ENCODE measurements around the gene AASDH.

DNA sequence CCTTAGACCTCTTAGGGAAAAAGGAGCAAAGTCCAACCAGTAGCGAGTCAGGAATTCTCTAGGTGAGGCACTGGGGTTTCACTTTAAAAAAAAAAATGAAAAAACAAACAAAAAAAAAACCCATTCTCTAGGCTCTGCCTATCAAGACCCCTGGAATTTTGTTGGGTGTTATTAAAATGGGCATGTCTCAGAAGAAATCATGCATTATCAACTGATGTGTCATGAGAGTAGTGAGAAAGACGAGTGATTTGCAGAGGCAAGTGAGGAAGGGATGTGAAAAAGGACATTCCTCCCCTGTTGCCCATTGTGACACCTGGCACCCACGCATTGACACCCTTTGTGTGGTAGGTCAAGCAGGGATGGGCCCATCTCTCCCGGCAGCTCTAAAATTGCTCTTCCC lies 78.9 kb downstream of the AASDH start:
- TF ChIP-seq CTCF (IDR thresholded peaks at IDR 0.05): no peak
- TF ChIP-seq POLR2A (IDR thresholded peaks at IDR 0.05): no peak

All from stomach (tissue), 4 donors.